Thyroid gland (tissue), 4 donors: ENCODE measurements around the gene HOXA5. TPM values are rescaled to one million over a fixed set of nuclear protein-coding genes. Genes with fewer than 3 reads are reported as not detected.
A peak's percentile ranks its signal among the peaks of the same experiment; 100 is the strongest.

Experiments
- DNase-seq, 2 donors: peaks; one replicate each; pipeline ENCODE4 v3.0.0-alpha.2; 2019
- H3K27ac ChIP-seq, 3 donors: fragments of 200-600 bp; sonication (generic); 1 replicate in 2 of 3; 2 replicates in 1 of 3; pipeline ENCODE4 v1.5.1; 2016 to 2019; ENCODE audit warnings: mild to moderate bottlenecking in 1 of 3, moderate library complexity in 1 of 3
- H3K27me3 ChIP-seq: fragments of 200-600 bp; sonication (generic); one replicate; pipeline ENCODE4 v1.5.1; 2019
- H3K36me3 ChIP-seq, 2 donors: fragments of 200-600 bp; sonication (generic); one replicate each; pipeline ENCODE4 v1.5.1; 2016 to 2019
- H3K4me1 ChIP-seq, 2 donors: fragments of 200-600 bp; sonication (generic); one replicate each; pipeline ENCODE4 v1.5.1; 2017 to 2019
- H3K4me3 ChIP-seq, 3 donors: fragments of 200-600 bp; sonication (generic); replicated peaks in 1 of 3; 1 replicate in 2 of 3; 2 replicates in 1 of 3; pipeline ENCODE4 v1.5.1; 2016; ENCODE audit warnings: mild to moderate bottlenecking in 1 of 3
- H3K9me3 ChIP-seq: fragments of 200-600 bp; sonication (generic); one replicate; pipeline ENCODE4 v1.5.1; 2017
- CTCF ChIP-seq, 6 experiments: fragments of 200-600 bp in 3 of 6; fragments of 450-650 bp in 3 of 6; sonication (generic) in 3 of 6; IDR thresholded peaks; one replicate each; pipeline ENCODE4 v1.5.1; 2016 to 2019; ENCODE audit warnings: antibody characterized with exemption in 6 of 6, mild to moderate bottlenecking in 2 of 6, inconsistent platforms in 1 of 6, moderate library complexity in 1 of 6
- POLR2A ChIP-seq, 2 donors: fragments of 450-650 bp; IDR thresholded peaks; one replicate each; pipeline ENCODE4 v1.6.1; 2017; ENCODE audit warnings: antibody characterized with exemption in 2 of 2, mild to moderate bottlenecking in 2 of 2, moderate library complexity in 1 of 2
- WGBS, 2 donors: methylation state at CpG; one replicate each; pipeline ENCODE4 v1.1.5; 2017; 5-methylcytosine and 5-hydroxymethylcytosine counted together
- intact Hi-C: fragments of 100-400 bp; cut with DNase I; formaldehyde crosslinking; loops from one replicate; pipeline ENCODE4 v1.15.1; 2023
- total RNA-seq, 4 donors: library from RNA; depleted of rRNA; stranded (reverse); fragments of >200 nt; gene quantifications; one replicate each; pipeline ENCODE4 v1.2.3, GENCODE V29; 2016

HOXA5 gene
- total RNA-seq, 4 donors from 2014 or later: 2.0 to 4.4 (median 3.3) TPM

GRCh38 chr7:27117887-27118491 is 25.5 kb downstream of the HOXA5 start:
- H3K9me3 ChIP-seq: no peaks in the 10 kb centered on the region
- H3K4me3 ChIP-seq: peak overlapping the region in 1 of 3 donors; percentile 8
- WGBS, 2 donors: 8 to 16% methylated on average over 19 of the region's 19 CpGs
- peaks cover 0 to 4% of the 10 kb centered on the region in 2 donors for H3K4me1 ChIP-seq
- no peak for TF ChIP-seq CTCF (IDR thresholded peaks at IDR 0.05)
- TF ChIP-seq POLR2A (IDR thresholded peaks at IDR 0.05): no peak
- peaks cover 36% of the 10 kb centered on the region for H3K27me3 ChIP-seq
- intact Hi-C loops: no loop called here
- peak overlapping the region; percentile 23 to 80 (median 52) for H3K27ac ChIP-seq
- no peaks in the 10 kb centered on the region for H3K36me3 ChIP-seq
- DNase-seq: no peak

GRCh38 chr7:27116962-27117886 is 26.3 kb downstream of the HOXA5 start:
- no peak for DNase-seq
- peaks cover 0 to 4% of the 10 kb centered on the region in 2 donors for H3K4me1 ChIP-seq
- WGBS, 2 donors: 16 to 18% methylated on average over 12 of the region's 12 CpGs

GRCh38 chr7:27116031-27116961 is 27.2 kb downstream of the HOXA5 start:
- H3K4me1 ChIP-seq: peaks cover 0 to 4% of the 10 kb centered on the region in 2 donors
- H3K9me3 ChIP-seq: no peaks in the 10 kb centered on the region
- no peak for TF ChIP-seq CTCF (IDR thresholded peaks at IDR 0.05)
- TF ChIP-seq POLR2A (IDR thresholded peaks at IDR 0.05): no peak
- intact Hi-C loops: no loop called here
- H3K4me3 ChIP-seq: peak overlapping the region in 2 of 3 donors; percentile 1 to 28
- no peaks in the 10 kb centered on the region for H3K36me3 ChIP-seq
- 14 to 25% methylated on average over 20 of the region's 20 CpGs for WGBS, 2 donors
- peak overlapping the region; percentile 71 to 81 (median 80) for H3K27ac ChIP-seq
- peaks cover 36% of the 10 kb centered on the region for H3K27me3 ChIP-seq
- no peak for DNase-seq

More at GRCh38 chr7:27116962-27117886, 26.3 kb downstream of the HOXA5 start:
- H3K27me3 ChIP-seq: peaks cover 36% of the 10 kb centered on the region
- no peaks in the 10 kb centered on the region for H3K9me3 ChIP-seq
- TF ChIP-seq CTCF (IDR thresholded peaks at IDR 0.05) (no peak), POLR2A (IDR thresholded peaks at IDR 0.05) (no peak)
- intact Hi-C loops: no loop called here
- peak overlapping the region; percentile 52 to 80 (median 71) for H3K27ac ChIP-seq
- H3K36me3 ChIP-seq: no peaks in the 10 kb centered on the region
- H3K4me3 ChIP-seq: peak overlapping the region in 1 of 3 donors; percentile 8

- 12 to 24% methylated on average over 23 to 38 of the region's 45 CpGs for WGBS, 2 donors
Measured at GRCh38 chr7:27115221-27116026, 28.1 kb downstream of the HOXA5 start.

More at GRCh38 chr7:27115221-27116026, 28.1 kb downstream of the HOXA5 start:
- TF ChIP-seq POLR2A (IDR thresholded peaks at IDR 0.05) (no peak), CTCF (IDR thresholded peaks at IDR 0.05) (no peak)
- Histone ChIP-seq H3K4me3 (peak overlapping the region in 1 of 3 donors; percentile 5), H3K9me3 (no peaks in the 10 kb centered on the region), H3K4me1 (peaks cover 0 to 6% of the 10 kb centered on the region in 2 donors), H3K27me3 (peaks cover 43% of the 10 kb centered on the region), H3K27ac (peak overlapping the region; percentile 71 to 81 (median 80)), H3K36me3 (no peaks in the 10 kb centered on the region)
- DNase-seq: no peak
- intact Hi-C loops: no loop called here
